T-helper 22 cell (primary cell): ENCODE results near the gene DOCK1.

Source experiments
- DNase-seq: peaks from one replicate; pipeline ENCODE4 v3.0.0-alpha.2; 2020; ENCODE audit warnings: low read depth

Gene DOCK1

GRCh38 chr10:127357265-127357664, 452.0 kb downstream of the DOCK1 start:
- no peak for DNase-seq

DNA sequence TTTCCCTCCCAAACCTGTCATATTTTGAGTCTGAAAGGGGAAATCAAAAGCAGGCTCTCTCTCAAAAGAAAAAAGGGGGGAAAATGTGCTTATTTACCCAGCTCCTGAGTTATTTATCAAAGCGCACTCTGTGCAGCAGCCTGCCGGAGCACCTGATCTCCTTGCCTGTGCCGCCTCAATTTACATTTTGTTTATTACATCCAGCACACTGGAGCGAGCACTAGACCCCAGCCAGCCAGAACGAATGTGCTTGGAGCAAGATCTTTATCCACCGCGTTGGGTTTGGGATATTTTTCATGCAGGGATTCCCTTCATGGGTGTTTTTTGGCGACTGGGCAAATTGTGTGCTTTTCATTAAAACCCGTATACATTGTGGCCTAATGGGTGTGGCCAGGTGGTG, 453.1 kb downstream of the DOCK1 start:
- DNase-seq = no peak

DNA sequence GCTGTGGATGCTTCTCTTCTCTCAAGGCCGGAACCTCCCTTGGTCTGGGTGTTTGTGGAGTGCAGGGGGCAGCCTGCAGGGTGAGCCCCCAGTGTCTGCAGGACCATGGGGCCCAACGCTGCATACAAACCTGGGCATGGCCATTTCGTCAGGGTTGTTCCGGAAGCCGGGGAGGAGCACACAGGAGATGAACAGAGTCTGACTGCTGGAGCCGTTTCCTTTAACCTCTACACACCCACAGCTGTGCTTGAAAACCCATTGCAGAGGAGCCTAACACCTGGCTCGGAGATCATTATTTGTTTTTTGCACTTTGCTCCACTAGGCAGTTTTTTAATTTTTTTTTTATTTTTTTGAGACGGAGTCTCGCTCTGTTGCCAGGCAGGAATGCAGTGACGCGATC, 458.8 kb downstream of the DOCK1 start:
- no peak for DNase-seq

GRCh38 chr10:127368101-127368500, 462.9 kb downstream of the DOCK1 start:
- no peak for DNase-seq

- no peak for DNase-seq
These were observed 463.7 kb downstream of the DOCK1 start for GRCh38 chr10:127368929-127369328.

GRCh38 chr10:127370601-127371000, 465.4 kb downstream of the DOCK1 start:
- no peak for DNase-seq

- no peak for DNase-seq
These were observed 467.1 kb downstream of the DOCK1 start for GRCh38 chr10:127372361-127372760.

DNA sequence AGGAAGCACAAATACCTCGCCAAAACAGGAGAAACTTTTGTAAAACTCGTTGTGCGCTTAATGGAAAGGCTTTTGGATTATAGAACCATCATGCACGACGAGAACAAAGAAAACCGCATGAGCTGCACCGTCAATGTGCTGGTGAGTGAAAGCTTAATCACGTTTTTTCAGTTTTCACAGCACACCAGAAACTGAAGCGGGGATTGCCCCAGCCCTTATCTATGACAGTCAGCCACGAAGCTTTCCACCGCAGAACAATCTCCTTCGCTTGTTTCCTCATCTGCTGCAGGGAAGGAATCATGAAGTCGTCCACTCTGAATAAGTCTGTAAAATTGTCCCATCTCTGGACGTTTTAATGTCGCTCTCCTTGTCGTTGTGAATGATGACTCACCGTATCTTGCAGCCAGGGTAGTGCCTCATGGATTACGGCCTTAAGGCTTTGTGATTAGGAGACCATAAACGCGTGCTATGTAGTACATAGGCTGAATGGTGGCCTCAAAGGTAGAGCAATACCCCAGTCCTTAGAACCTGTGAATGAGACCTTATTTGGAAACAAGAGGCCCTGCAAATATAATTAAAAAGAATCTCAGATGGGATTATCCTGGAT, 468.9 kb downstream of the DOCK1 start:
- no peak for DNase-seq

DNA sequence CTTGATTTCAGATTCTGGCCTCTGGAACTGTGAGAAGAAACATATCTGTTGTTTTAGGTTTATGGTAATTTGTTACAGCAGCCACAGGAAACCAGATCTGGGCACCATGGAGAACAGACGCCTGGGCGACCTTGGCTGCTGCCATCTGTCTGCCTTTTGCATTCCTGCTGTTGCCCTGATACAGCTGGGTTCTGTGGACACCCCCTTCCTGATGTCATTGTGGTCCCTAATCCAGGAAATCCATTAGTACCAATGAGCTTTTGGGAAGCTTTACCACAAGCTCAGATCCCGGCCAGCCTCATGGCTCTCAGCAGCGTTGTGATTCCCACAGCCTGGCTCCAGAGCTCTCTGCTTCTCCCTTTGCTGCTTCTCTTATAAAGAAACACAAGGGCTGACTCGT, 469.7 kb downstream of the DOCK1 start:
- DNase-seq = no peak

DNA sequence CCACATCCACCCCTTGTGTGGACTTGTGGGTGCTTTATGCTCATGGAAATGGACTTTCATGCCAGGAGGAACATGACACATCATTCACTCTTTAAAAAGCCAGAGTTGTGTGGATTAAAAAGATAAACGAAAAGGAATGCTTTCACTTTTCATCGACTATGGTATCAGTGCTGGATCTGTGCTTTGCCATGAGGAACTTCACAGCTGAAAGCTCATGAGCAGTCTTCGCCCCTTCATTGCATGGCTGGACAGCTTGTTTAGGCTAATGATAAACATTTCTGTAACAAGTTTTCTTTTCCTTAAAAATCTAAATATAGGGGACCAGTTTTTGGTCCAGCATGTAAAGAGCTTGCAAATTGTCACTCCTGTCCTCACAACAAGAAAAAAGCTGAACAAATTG, 470.2 kb downstream of the DOCK1 start:
- DNase-seq = no peak

- DNase-seq = no peak
These were observed 470.8 kb downstream of the DOCK1 start for GRCh38 chr10:127376071-127376470.

- no peak for DNase-seq
These were observed 473.4 kb downstream of the DOCK1 start for GRCh38 chr10:127378628-127379027.

- DNase-seq = no peak
These were observed 479.3 kb downstream of the DOCK1 start for GRCh38 chr10:127384532-127384931.

- DNase-seq = no peak
These were observed 479.8 kb downstream of the DOCK1 start for GRCh38 chr10:127385066-127385465.

- DNase-seq = no peak
These were observed 481.5 kb downstream of the DOCK1 start for GRCh38 chr10:127386606-127387327.

- no peak for DNase-seq
These were observed 486.6 kb downstream of the DOCK1 start for GRCh38 chr10:127391875-127392274.

- DNase-seq = no peak
These were observed 487.4 kb downstream of the DOCK1 start for GRCh38 chr10:127392351-127393235.

DNA sequence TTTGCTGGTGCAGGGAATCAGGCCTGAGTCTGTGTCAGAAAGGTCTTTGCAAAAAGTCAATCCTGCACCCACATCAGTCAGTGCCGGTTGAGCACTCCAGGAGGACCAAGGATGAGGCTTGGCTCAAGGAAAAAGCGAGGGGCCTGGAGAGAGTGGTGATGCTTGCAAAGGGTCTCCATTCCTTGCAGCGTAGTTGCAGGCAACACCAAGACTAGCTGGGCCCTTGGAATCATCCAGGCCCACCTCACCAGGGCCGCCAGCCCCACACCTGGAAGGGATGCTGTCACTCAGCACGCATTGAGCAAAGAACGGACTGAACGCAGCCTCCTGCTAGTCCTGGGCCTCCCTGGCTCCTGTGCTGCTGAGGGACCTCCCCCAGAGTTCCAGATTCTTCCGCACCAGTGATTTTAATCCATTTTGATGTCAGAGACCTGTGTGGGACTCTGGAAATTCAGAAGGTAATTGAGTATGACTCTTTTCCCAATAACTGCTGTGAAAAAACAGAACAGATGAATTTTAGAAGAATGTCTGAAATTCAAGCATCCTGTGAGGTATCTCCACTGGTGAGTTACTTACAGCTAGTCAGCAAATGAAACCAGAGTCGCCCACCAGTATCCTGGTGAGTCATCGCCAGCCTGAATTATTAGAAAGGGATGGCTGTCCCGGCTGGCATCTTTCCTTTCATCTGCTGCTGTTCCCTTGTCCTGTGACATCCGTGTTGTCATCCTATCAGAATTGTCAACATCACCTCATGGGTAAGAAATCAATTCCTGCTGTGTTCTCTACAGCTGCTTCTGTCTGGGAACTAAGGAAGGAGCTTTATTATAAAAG, 493.1 kb downstream of the DOCK1 start:
- DNase-seq = no peak

DNA sequence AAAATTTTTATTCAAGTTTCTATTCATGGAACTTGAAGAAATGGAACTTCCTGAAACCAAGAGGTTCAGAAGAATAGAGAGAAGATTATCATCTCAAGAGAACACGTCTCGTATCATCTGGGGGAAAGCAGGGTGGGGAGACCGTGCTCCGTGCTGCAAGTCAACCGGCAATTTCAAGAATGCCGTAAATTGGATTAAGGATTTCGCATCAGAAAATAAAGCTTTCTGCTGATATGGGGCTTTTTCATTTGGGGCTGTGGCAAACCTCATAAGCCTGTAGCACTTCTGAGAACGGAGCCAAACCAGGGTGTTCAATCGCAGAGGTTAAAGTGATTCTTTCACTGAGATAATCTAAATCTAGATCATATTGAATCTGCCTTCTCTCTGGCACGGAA, 493.7 kb downstream of the DOCK1 start:
- no peak for DNase-seq

DNA sequence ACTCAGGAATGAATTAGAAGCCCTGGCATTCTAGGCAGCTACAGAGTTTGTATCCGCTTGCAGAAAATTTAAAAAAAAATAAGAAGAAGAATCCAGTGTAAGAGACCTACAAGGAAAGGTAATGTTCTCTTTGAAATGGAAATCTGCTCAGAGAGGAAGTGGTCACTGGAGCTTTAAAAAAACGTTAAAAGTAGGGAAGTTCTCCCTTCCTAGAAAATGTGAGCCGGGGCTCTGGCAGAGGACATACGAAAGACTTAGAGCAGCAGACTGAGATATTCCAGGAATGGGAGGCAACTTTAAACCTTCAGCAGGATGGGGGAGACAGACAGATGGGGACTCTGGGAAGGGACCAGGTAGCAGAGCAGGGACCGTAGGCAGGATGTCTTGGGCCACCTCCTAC, 494.4 kb downstream of the DOCK1 start:
- no peak for DNase-seq

DNA sequence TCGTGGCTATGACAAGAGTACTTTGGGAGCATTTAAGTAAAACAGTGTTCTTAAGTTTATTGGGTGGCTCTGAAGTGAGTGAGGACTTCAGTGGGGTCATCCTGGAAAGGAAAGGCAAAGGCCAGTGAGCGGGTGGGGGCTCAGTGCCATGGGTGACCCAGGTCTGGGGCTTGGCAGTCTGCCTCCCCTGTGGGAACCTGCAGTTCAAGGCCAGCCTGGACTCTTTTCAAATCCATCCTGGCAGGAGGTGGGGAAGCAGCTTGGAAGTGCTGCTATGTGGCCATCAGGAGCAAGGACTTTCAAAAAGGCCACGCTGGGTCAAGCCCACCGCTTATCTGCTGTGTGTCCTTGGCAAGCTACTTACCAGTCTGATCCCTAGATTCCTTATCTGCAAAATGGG, 495.0 kb downstream of the DOCK1 start:
- DNase-seq = no peak
